T-cell (primary cell): ENCODE measurements around the gene RFX4. TPM values are rescaled to one million over a fixed set of nuclear protein-coding genes. Genes with fewer than 3 reads are reported as not detected.

Source experiments
- ATAC-seq, 4 experiments: fragments of 200-7000 bp in 3 of 4; fragments of 150-1000 bp in 1 of 4; cut with Tn5 transposase; replicated peaks in 1 of 4; 1 replicate in 3 of 4; 2 replicates in 1 of 4; pipeline ENCODE4 v1.10.0; 2021; ENCODE audit warnings: moderate library complexity in 3 of 4, mild to moderate bottlenecking in 2 of 4, moderate number of reproducible peaks in 1 of 4
- CTCF ChIA-PET, 2 donors: fragments of 300-600 bp; sonication (Branson Sonifier 250); formaldehyde crosslinking; loops; one replicate each; lab custom pipeline; 2022; ENCODE audit warnings: antibody characterized with exemption in 2 of 2; lab: Charles Lee
- POLR2A ChIA-PET, 2 donors: fragments of 300-600 bp; sonication (Branson Sonifier 250); formaldehyde crosslinking; loops; one replicate each; lab custom pipeline; 2022; ENCODE audit warnings: antibody characterized with exemption in 2 of 2; lab: Charles Lee
- DNase-seq, 35 experiments: peaks; one replicate each; pipeline versions ENCODE4 v3.0.0 to v3.0.0-alpha.2; 2013 to 2023
- H3K27ac ChIP-seq: one replicate; pipeline ENCODE4 v1.5.1; 2013; ENCODE audit warnings: low read length
- H3K27me3 ChIP-seq, 2 experiments: replicated peaks in 1 of 2; 1 replicate in 1 of 2; 2 replicates in 1 of 2; pipeline versions ENCODE4 v1.6.1 to v1.7.0; 2013; ENCODE audit warnings: low read length in 1 of 2, mixed read lengths in 1 of 2; ENCODE audit not compliant: control insufficient read depth in 2 of 2, insufficient read depth in 2 of 2; ENCODE audit errors: extremely low read depth in 1 of 2
- H3K36me3 ChIP-seq, 2 donors: 1 replicate in 1 of 2; 2 replicates in 1 of 2; pipeline versions ENCODE4 v1.6.1 to v1.7.0; 2013; ENCODE audit warnings: low read length in 1 of 2; ENCODE audit not compliant: control insufficient read depth in 2 of 2, insufficient read depth in 1 of 2; ENCODE audit errors: extremely low read depth in 1 of 2
- H3K4me1 ChIP-seq, 2 experiments: 1 replicate in 1 of 2; 2 replicates in 1 of 2; pipeline versions ENCODE4 v1.6.1 to v1.7.0; 2013; ENCODE audit warnings: low read length in 2 of 2, mixed read lengths in 1 of 2; ENCODE audit not compliant: insufficient read depth in 2 of 2, control insufficient read depth in 1 of 2; ENCODE audit errors: extremely low read depth in 1 of 2
- H3K4me3 ChIP-seq, 2 donors: 1 replicate in 1 of 2; 2 replicates in 1 of 2; pipeline versions ENCODE4 v1.5.1 to v1.7.0; 2013; ENCODE audit warnings: mild to moderate bottlenecking in 2 of 2, low read length in 1 of 2, moderate library complexity in 1 of 2; ENCODE audit not compliant: control insufficient read depth in 1 of 2; ENCODE audit errors: extremely low read depth in 1 of 2
- H3K9me3 ChIP-seq: 2 replicates; pipeline ENCODE4 v1.7.0; 2013
- H3K27ac Mint-ChIP-seq, 2 donors: one replicate each; pipeline ENCODE4 v1.8.0; 2020 to 2021; ENCODE audit warnings: mild to moderate bottlenecking in 2 of 2, mixed read lengths in 2 of 2
- H3K27me3 Mint-ChIP-seq, 2 donors: one replicate each; pipeline ENCODE4 v1.8.0; 2021 to 2022; ENCODE audit warnings: mixed read lengths in 2 of 2
- H3K36me3 Mint-ChIP-seq: one replicate; pipeline ENCODE4 v1.8.0; 2021; ENCODE audit warnings: mixed read lengths
- H3K4me1 Mint-ChIP-seq, 3 donors: one replicate each; pipeline ENCODE4 v1.8.0; 2020 to 2022; ENCODE audit warnings: mixed read lengths in 3 of 3, mild to moderate bottlenecking in 1 of 3
- H3K4me3 Mint-ChIP-seq, 3 donors: one replicate each; pipeline ENCODE4 v1.8.0; 2020 to 2022; ENCODE audit warnings: mild to moderate bottlenecking in 3 of 3, mixed read lengths in 3 of 3, moderate library complexity in 3 of 3
- H3K9me3 Mint-ChIP-seq, 3 donors: one replicate each; pipeline ENCODE4 v1.8.0; 2020 to 2022; ENCODE audit warnings: mixed read lengths in 3 of 3
- WGBS: methylation state at CpG from one replicate; pipeline ENCODE4 v1.1.5; 2013; ENCODE audit warnings: missing lambda C conversion rate; ENCODE audit not compliant: insufficient coverage; 5-methylcytosine and 5-hydroxymethylcytosine counted together
- total RNA-seq, 35 experiments: library from RNA in 6 of 35; stranded (reverse) in 6 of 35; fragments of 120-200 nt in 1 of 35; gene quantifications; one replicate each; pipeline versions ENCODE4 v1.2.1 to v1.2.4 and lab custom pipeline; 2013 to 2026

Gene RFX4
- total RNA-seq, 5 donors from 2014 or later (not counting 1 experiment from before 2014, with no cell fraction given), result not detected

DNA sequence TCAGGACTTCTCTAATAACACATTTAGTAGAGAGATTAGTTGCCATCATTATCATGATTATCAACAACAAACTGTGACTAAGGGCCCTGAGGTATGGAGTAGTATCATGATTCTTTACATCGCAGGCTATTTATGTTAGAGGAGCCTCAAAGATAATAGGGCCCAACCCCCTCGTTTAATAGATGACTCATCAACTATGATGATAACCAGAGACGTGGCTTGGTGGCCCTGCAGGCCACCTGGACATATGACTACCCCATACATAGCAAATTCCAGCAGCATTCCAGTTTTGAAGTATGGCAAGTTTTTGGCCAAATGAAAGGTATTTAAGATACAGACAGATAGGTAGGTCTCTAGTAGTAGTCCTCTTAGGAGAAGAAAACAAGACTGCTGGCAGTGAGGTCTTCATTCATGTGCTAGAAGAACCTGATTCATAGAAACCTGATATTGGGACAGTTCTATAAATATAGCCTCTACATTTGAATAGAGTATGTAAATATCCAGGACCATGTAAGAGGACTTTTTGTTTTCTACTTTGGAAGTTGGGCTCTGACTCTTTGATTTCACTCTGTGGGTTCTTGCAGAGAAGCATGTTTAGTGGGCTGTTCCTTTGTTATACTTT lies 197.3 kb downstream of the RFX4 start:
- ChIA-PET CTCF (no interaction called here), POLR2A (no interaction called here)
- Histone ChIP-seq H3K4me3 (no peak overlapping the region), H3K27ac (no peak overlapping the region), H3K4me1 (peaks cover 7% of the 10 kb centered on the region in 2 experiments), H3K9me3 (no peaks in the 10 kb centered on the region), H3K36me3 (peaks cover 0 to 18% of the 10 kb centered on the region in 2 donors), H3K27me3 (no peaks in the 10 kb centered on the region)
- Mint-ChIP-seq H3K27ac (no peak overlapping the region), H3K4me3 (no peak overlapping the region), H3K36me3 (peaks cover 30% of the 10 kb centered on the region), H3K27me3 (no peaks in the 10 kb centered on the region), H3K9me3 (no peaks in the 10 kb centered on the region), H3K4me1 (peaks cover 53 to 67% (median 63%) of the 10 kb centered on the region in 3 donors)
- no CpG with 5 or more reads among the region's 3 CpGs for WGBS
- ATAC-seq (no peak), DNase-seq (no peak)

- Mint-ChIP-seq H3K27me3 (no peaks in the 10 kb centered on the region), H3K36me3 (peaks cover 47% of the 10 kb centered on the region), H3K4me3 (no peak overlapping the region), H3K9me3 (no peaks in the 10 kb centered on the region), H3K27ac (no peak overlapping the region), H3K4me1 (peaks cover 33 to 50% (median 38%) of the 10 kb centered on the region in 3 donors)
- H3K36me3 ChIP-seq, result peaks cover 0 to 30% of the 10 kb centered on the region in 2 donors
- no peaks in the 10 kb centered on the region for H3K4me1 ChIP-seq
- WGBS, result 78% methylated on average over 1 of the region's 1 CpG
- H3K27ac ChIP-seq, result no peak overlapping the region
- ATAC-seq (no peak), DNase-seq (no peak)
- H3K9me3 ChIP-seq, result no peaks in the 10 kb centered on the region
- H3K27me3 ChIP-seq, result no peaks in the 10 kb centered on the region
- no peak overlapping the region for H3K4me3 ChIP-seq
- CTCF ChIA-PET, result no interaction called here
- POLR2A ChIA-PET, result no interaction called here
Observed at GRCh38 chr12:106782619-106783018, 199.8 kb downstream of the RFX4 start.

- Mint-ChIP-seq H3K27me3 (no peaks in the 10 kb centered on the region), H3K36me3 (peaks cover 52% of the 10 kb centered on the region), H3K4me1 (peaks cover 28 to 50% (median 31%) of the 10 kb centered on the region in 3 donors), H3K4me3 (no peak overlapping the region), H3K27ac (no peak overlapping the region), H3K9me3 (no peaks in the 10 kb centered on the region)
- H3K27me3 ChIP-seq, result no peaks in the 10 kb centered on the region
- no peak overlapping the region for H3K27ac ChIP-seq
- H3K4me1 ChIP-seq, result no peaks in the 10 kb centered on the region
- ChIA-PET POLR2A (no interaction called here), CTCF (no interaction called here)
- peaks cover 0 to 30% of the 10 kb centered on the region in 2 donors for H3K36me3 ChIP-seq
- WGBS, result 100% methylated on average over 1 of the region's 5 CpGs
- no peaks in the 10 kb centered on the region for H3K9me3 ChIP-seq
- ATAC-seq (no peak), DNase-seq (no peak)
- no peak overlapping the region for H3K4me3 ChIP-seq
Observed at GRCh38 chr12:106783515-106783914, 200.7 kb downstream of the RFX4 start.

DNA sequence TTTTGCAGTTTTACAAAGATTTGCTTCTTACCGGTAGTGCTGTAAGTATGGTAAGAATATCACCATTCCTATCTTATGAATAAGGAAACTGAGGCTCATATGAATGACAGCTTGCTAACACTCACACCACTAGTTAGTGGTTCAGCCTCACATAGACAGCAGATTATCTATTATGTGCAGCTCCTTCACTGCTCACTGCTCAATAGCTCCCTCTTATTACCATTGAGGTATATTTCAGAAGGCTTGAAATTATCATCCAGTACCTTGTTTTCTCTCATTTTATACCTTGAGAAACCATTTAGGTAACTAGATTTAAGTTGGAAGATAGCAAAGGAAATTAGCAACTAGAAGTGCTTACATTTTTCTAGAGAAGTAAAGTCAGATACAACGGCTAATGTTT lies 207.2 kb downstream of the RFX4 start:
- Mint-ChIP-seq H3K27me3 (no peaks in the 10 kb centered on the region), H3K4me3 (no peak overlapping the region), H3K27ac (no peak overlapping the region), H3K9me3 (no peaks in the 10 kb centered on the region), H3K36me3 (peaks cover 61% of the 10 kb centered on the region), H3K4me1 (peaks cover 2 to 23% (median 3%) of the 10 kb centered on the region in 3 donors)
- no peak for ATAC-seq
- Histone ChIP-seq H3K27ac (no peak overlapping the region), H3K4me1 (no peaks in the 10 kb centered on the region), H3K36me3 (peaks cover 0 to 31% of the 10 kb centered on the region in 2 donors), H3K27me3 (no peaks in the 10 kb centered on the region), H3K9me3 (no peaks in the 10 kb centered on the region), H3K4me3 (no peak overlapping the region)
- 100% methylated on average over 1 of the region's 2 CpGs for WGBS
- POLR2A ChIA-PET, result no interaction called here
- CTCF ChIA-PET, result interaction anchor here (0.5 to 1.4 kb wide), 6 partner anchors 9 to 127 kb away, joined by 3 to 6 read pairs (median 4); no protein-coding TSS in a partner anchor
- DNase-seq, result peak in 1 of 35 experiments; percentile 11

DNA sequence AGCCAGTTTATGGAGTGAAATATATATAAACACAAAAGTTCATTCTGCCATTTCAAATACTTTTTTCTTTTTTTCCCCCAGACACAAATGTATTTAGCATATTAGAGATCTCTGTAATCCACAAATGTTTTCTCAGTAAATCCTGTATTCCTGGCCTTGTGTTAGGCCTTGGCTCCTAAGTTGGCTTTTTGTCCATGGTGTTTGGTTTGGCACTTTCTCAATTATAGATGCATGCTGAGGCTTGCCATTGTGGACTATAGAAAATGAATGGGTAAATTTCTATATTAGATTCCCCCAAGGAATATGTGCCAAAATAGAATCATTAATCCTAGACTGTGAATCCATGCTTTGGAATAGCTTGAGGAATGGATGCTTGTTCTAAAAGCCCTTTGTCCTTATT lies 208.7 kb downstream of the RFX4 start:
- no peak for ATAC-seq
- POLR2A ChIA-PET, result no interaction called here
- CTCF ChIA-PET, result no interaction called here

GRCh38 chr12:106794369-106794768 lies 211.6 kb downstream of the RFX4 start:
- Mint-ChIP-seq H3K27ac (no peak overlapping the region), H3K36me3 (peaks cover 40% of the 10 kb centered on the region), H3K9me3 (no peaks in the 10 kb centered on the region), H3K4me3 (no peak overlapping the region), H3K27me3 (no peaks in the 10 kb centered on the region), H3K4me1 (peaks cover 0 to 14% (median 0%) of the 10 kb centered on the region in 3 donors)
- H3K4me1 ChIP-seq, result no peaks in the 10 kb centered on the region
- no CpG with 5 or more reads among the region's 1 CpG for WGBS
- DNase-seq (no peak), ATAC-seq (no peak)
- H3K27me3 ChIP-seq, result no peaks in the 10 kb centered on the region
- CTCF ChIA-PET, result no interaction called here
- POLR2A ChIA-PET, result no interaction called here
- no peak overlapping the region for H3K4me3 ChIP-seq
- no peak overlapping the region for H3K27ac ChIP-seq
- H3K9me3 ChIP-seq, result no peaks in the 10 kb centered on the region
- H3K36me3 ChIP-seq, result peaks cover 0 to 18% of the 10 kb centered on the region in 2 donors

More for the DNA sequence above, 208.7 kb downstream of the RFX4 start:
- Histone ChIP-seq H3K36me3 (peaks cover 0 to 22% of the 10 kb centered on the region in 2 donors), H3K4me1 (no peaks in the 10 kb centered on the region), H3K27ac (no peak overlapping the region), H3K27me3 (no peaks in the 10 kb centered on the region), H3K9me3 (no peaks in the 10 kb centered on the region), H3K4me3 (no peak overlapping the region)
- Mint-ChIP-seq H3K36me3 (peaks cover 56% of the 10 kb centered on the region), H3K27me3 (no peaks in the 10 kb centered on the region), H3K9me3 (no peaks in the 10 kb centered on the region), H3K27ac (no peak overlapping the region), H3K4me3 (no peak overlapping the region), H3K4me1 (peaks cover 2 to 20% (median 3%) of the 10 kb centered on the region in 3 donors)
- DNase-seq, result no peak
